K562 (cell line): ENCODE measurements around the gene EMILIN1.

ENCODE experiments used
- ELF1 ChIP-seq: fragments of 200-800 bp; sonication (Bioruptor generic); IDR thresholded peaks from 2 replicates; pipeline ENCODE4 v1.6.1; 2016; ENCODE audit warnings: missing genetic modification characterization, missing compliant biosample characterization
- EP300 ChIP-seq: IDR thresholded peaks from 2 replicates; pipeline ENCODE4 v1.6.1; 2012; ENCODE audit warnings: low read length, improper control_type of control experiment
- FOXM1 ChIP-seq, 2 experiments: fragments of 450-650 bp in 1 of 2; sonication (generic) in 1 of 2; formaldehyde crosslinking in 1 of 2; IDR thresholded peaks; 2 replicates each; pipeline versions ENCODE4 v1.6.1 to v1.9.0; 2017 to 2022; ENCODE audit warnings: low read depth in 2 of 2, mild to moderate bottlenecking in 2 of 2, missing genetic modification reagents in 1 of 2, moderate library complexity in 1 of 2
- GABPA ChIP-seq: fragments of 200-800 bp; sonication (Bioruptor generic); conservative IDR thresholded peaks from 2 replicates; pipeline ENCODE4 v1.6.1; 2016; ENCODE audit warnings: low read depth, missing genetic modification characterization, missing compliant biosample characterization
- HCFC1 ChIP-seq: IDR thresholded peaks from 2 replicates; pipeline ENCODE4 v1.6.1; 2012; ENCODE audit warnings: low read depth, low read length, improper control_type of control experiment
- RAD21 ChIP-seq, 2 experiments: fragments of 250-450 bp in 1 of 2; fragments of 450-650 bp in 1 of 2; sonication (Bioruptor Pico) in 1 of 2; formaldehyde crosslinking in 1 of 2; IDR thresholded peaks in 1 of 2; conservative IDR thresholded peaks in 1 of 2; 2 replicates each; pipeline versions ENCODE4 v1.4.0 to v1.8.0; 2020 to 2022; ENCODE audit warnings: mild to moderate bottlenecking in 2 of 2, moderate library complexity in 1 of 2
- ZNF140 ChIP-seq: fragments of 250-450 bp; sonication (Bioruptor Pico); IDR thresholded peaks from 2 replicates; pipeline ENCODE4 v1.8.0; 2021; ENCODE audit warnings: moderate library complexity, mild to moderate bottlenecking, inconsistent platforms
- ZNF431 ChIP-seq: sonication (generic); formaldehyde crosslinking; IDR thresholded peaks from 2 replicates; pipeline ENCODE4 v1.8.0; 2022; ENCODE audit warnings: mild to moderate bottlenecking, missing genetic modification reagents
- TF ChIP-seq, protein P1 (sequence below): fragments of 250-450 bp; sonication (Bioruptor Pico); IDR thresholded peaks from 2 replicates; pipeline ENCODE4 v1.8.0; 2021; ENCODE audit warnings: borderline replicate concordance, mild to moderate bottlenecking, moderate library complexity; ENCODE audit not compliant: poor library complexity, severe bottlenecking
- TF ChIP-seq, protein P2 (sequence below), 3 experiments: IDR thresholded peaks in 2 of 3; conservative IDR thresholded peaks in 1 of 3; 2 replicates each; pipeline ENCODE4 v1.5.1; 2011 to 2012; ENCODE audit warnings: low read length in 3 of 3, mild to moderate bottlenecking in 3 of 3, control low read depth in 2 of 3, improper control_type of control experiment in 1 of 3, inconsistent platforms in 1 of 3, low read depth in 1 of 3, mixed read lengths in 1 of 3, moderate library complexity in 1 of 3; ENCODE audit not compliant: insufficient read depth in 2 of 3

GRCh38 chr2:27131429-27131828, 53.0 kb downstream of the EMILIN1 start:
- TF ChIP-seq ZNF431 (CRISPR knock-in tag) (no peak), RAD21 (CRISPR knock-in tag; conservative IDR thresholded peaks at IDR 0.05 in 1 of 2, IDR thresholded peaks at IDR 0.05 in 1 of 2) (no peak), HCFC1 (no peak), ELF1 (no peak), FOXM1 (IDR thresholded peaks at IDR 0.05; ENCODE audit: low read depth) (no peak), FOXM1 (CRISPR knock-in tag; IDR thresholded peaks at IDR 0.05; ENCODE audit: low read depth) (no peak), ZNF140 (no peak), EP300 (no peak), GABPA (tag) (no peak)
- TF ChIP-seq, protein P1, sequence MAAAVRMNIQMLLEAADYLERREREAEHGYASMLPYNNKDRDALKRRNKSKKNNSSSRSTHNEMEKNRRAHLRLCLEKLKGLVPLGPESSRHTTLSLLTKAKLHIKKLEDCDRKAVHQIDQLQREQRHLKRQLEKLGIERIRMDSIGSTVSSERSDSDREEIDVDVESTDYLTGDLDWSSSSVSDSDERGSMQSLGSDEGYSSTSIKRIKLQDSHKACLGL (CRISPR knock-in tag) = no peak
- TF ChIP-seq, protein P2, sequence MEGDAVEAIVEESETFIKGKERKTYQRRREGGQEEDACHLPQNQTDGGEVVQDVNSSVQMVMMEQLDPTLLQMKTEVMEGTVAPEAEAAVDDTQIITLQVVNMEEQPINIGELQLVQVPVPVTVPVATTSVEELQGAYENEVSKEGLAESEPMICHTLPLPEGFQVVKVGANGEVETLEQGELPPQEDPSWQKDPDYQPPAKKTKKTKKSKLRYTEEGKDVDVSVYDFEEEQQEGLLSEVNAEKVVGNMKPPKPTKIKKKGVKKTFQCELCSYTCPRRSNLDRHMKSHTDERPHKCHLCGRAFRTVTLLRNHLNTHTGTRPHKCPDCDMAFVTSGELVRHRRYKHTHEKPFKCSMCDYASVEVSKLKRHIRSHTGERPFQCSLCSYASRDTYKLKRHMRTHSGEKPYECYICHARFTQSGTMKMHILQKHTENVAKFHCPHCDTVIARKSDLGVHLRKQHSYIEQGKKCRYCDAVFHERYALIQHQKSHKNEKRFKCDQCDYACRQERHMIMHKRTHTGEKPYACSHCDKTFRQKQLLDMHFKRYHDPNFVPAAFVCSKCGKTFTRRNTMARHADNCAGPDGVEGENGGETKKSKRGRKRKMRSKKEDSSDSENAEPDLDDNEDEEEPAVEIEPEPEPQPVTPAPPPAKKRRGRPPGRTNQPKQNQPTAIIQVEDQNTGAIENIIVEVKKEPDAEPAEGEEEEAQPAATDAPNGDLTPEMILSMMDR (IDR thresholded peaks at IDR 0.05 in 2 of 3, conservative IDR thresholded peaks at IDR 0.05 in 1 of 3; ENCODE audit: insufficient read depth in 2 of 3, low read depth in 1 of 3, low read length in 3 of 3) = no peak
